Lung microvascular endothelial cell (primary cell): ENCODE measurements around the gene RHBDD3. TPM values are rescaled to one million over a fixed set of nuclear protein-coding genes. Genes with fewer than 3 reads are reported as not detected.

Experiments used
- DNase-seq, 2 donors: peaks; one replicate each; pipeline versions ENCODE4 v3.0.0 to v3.0.0-alpha.2; 2010; ENCODE audit warnings: low read depth in 2 of 2
- total RNA-seq: library from RNA; depleted of rRNA; stranded (reverse); fragments of >200 nt; gene quantifications from 2 replicates; pipeline ENCODE4 v1.2.1, GENCODE V29; 2014

The RHBDD3 gene
- total RNA-seq = 13.1 and 14.1 TPM in 2 replicates

- DNase-seq = peak; percentile 98
These were observed at the start of gene RHBDD3, which contains the start of gene EWSR1 for GRCh38 chr22:29267858-29268510. TSS of gene RHBDD3 (minus strand) at chr22:29267981. CDS start at chr22:29265626, 2,355 bp downstream. TSS of gene EWSR1 (plus strand) at chr22:29268268. CDS start at chr22:29268337, 69 bp downstream.

DNA sequence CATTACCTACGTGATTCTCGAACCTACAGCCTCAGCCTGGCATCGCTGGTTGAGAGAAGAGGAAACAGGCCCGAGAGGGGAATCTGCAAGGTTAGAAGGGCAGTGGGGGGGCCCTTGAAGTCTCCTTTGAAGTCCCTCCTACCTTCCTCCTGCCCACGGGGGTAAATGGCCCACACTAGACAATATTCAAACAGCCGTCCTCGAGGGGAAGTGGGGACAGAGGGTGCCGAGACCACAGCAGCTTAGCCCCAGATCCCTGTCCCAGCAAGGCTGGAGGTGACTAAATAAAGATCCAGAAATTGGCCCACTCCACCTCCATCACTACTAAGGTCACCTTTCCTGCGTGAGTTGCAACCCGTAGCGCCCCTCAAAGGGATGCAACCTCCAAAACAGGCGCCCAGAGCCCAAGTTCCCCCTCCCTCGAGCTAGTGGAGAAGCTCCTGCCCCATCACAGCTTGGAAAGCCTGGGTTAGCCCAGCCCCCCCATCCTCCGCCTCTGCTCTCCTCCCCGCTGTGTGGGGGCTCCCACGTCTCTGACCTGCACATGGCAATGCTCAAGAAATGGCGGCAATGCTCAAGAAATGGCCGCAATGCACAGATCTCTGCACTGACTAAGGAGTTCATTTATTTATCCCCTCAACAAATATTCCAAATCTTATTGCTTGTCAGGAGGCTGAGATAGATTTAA is 48.5 kb upstream of the RHBDD3 start:
- no peak for DNase-seq

DNA sequence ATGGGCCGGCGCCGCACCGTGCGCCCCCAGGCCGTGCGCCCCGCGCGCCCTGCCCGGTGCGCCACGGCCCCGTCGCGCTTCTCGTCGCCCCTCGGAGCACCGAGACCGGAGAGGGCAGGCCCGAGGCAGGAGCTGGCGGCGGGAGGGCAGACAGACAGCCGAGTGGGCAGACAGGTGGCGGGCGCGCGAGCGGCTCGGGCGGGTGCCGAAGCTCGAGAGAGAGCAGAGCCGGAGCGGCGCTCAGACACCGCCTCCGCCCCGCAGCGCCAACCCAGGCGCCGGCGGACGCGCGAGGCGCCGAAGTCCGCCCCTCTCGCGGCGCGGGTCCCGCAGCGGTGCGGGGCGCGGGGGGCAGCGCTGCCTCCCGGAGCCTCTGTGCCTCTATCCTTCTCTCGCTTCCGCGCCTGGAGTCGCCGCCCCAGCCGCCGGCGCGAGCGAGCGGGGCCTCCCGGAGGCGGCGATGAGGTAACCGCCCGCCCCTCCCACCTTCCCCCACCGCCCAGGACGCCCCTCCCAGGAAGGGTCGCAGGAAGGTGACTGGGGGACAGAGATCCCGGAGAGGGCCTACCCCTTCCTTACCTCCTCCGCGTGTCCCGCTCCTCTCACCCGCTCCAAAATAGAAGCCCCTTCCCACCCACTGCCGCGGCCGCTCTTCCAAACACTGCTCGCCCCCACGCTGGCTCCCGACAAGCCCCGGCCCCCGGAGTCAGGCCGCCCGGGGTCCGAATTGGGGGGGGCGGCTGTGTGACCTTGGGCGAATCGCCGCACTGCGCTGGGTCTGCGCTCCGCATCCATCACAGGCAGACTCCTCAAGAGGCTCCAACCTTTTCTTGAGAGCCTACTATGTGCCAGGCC is 47.7 kb upstream of the RHBDD3 start, which contains the start of gene RASL10A:
RASL10A (minus strand) TSS at position 412 of the 855 bp plus-strand sequence. CDS start 451 bp downstream, outside the sequence.
- peak in 1 of 2 donors; percentile 42 for DNase-seq

DNA sequence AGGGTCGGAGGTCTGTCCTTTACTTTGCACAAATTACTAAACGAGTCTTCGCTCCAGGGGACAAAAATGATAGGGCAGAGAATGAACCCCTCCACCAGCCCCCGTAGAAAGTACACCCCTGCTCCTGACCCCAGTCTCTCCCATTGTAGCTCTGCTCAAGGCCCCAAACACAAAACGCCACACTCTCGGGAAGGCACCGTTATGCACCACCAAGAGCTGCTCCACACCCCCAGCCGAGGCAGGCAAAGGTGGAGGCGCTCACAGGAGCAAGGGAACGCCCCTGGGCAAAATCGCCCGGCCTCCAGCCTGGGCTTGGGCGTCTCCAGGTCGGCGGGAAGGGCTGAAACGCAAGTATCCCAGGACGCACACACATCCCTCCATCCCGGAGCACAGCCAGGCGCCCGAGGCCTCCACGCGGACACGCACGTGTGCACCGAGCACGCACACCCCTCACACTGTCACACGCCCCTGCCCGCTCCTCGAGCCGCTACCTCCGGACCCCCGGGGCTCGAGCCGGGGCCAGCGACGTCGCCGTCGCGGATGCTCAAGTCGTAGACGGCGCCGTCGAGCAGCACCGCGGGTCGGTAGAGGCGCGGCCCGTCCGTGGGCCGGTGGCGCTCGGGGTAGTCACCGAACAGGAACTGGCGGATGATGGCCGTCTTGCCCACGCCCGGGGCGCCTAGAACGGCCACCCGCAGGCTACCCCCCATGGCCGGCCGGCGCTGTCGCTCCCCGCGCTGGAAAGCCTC is 46.9 kb upstream of the RHBDD3 start:
- DNase-seq = peak in 1 of 2 donors; percentile 19

DNA sequence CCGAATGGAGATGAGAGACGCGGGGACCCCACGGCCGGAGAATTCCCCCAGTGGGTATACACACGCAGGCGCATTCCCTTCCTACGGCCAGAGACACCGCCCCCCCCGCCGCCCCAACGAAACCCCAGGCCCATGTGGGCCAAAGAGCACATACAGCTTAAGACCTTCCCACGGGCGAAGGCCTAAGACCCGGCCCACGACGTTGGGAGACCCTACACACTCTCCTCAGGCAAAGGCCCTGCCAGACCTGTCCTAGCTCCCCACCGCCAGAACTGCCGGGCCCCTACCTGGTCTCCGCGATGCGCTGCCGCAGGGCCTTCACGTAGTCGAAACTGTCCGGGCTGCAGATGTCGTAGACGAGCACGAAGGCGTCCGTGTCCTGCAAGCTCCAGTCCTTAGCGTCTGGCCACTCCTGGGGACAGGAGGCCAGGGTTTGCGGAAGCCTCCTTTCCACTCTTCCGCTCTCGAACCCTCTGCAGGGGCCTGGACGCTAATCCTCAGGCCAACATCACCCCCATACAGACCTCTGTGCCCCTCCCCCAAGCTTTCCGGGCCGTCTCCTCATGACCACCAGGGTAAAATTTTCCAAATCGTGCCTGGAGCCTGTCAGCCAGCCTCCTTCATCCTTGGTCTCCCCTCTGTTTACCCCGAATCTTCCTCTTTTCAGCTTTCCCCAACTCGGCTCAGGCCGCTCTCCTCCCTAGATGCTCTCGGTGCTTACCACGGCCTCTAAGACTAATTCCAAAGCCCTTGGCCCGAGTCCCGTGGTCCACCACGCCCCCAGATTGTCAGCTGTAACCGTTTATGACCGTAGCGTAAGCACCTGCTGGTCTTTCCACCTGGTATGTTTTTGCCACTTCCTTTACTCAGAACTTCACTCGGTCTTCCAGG is 46.0 kb upstream of the RHBDD3 start:
- no peak for DNase-seq

GRCh38 chr22:29313126-29313575 is 45.4 kb upstream of the RHBDD3 start:
- DNase-seq = peak; percentile 51 to 82

DNA sequence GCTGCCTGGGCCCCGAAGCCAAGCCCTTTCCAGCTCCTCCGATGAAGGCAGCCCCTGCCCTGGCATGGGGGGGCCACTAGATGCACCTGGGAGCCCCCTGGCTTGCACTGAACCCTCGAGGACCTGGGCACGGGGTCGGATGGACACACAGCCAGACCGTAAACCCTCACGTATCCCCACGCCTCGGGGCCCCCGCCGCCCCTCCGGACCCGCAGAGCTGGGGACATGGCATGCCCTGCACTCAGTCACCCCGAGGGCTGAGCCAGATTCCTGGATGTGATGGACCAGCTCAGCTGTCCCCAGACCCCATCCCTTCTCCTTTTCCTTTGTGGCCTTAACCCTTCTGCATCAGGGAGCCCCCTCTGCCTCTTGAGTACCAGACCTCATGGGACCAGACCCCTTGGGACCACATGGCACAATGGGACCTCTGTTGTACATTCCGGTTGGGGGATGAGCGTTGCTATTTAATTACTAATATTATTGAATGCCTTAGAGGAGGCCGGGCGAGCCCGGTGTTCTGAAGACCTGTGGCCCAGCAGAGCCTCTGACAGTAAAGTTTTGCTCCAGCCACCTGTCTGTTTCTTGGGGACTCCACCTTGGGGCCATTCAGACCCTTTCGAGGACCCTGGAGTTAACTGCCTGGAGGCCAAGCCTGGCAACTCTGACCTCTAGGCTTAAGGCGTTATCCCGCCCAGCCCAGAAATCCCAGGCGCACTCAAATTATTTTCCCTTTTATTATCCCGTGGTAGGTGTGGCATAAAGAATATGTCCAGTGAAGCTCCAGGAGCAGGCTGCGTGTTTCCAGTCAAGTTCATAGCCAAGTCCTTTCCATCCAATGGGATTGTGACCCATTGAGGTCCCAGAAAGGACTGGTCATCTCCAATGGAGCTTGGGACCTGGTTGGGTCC is 44.7 kb upstream of the RHBDD3 start:
- no peak for DNase-seq

DNA sequence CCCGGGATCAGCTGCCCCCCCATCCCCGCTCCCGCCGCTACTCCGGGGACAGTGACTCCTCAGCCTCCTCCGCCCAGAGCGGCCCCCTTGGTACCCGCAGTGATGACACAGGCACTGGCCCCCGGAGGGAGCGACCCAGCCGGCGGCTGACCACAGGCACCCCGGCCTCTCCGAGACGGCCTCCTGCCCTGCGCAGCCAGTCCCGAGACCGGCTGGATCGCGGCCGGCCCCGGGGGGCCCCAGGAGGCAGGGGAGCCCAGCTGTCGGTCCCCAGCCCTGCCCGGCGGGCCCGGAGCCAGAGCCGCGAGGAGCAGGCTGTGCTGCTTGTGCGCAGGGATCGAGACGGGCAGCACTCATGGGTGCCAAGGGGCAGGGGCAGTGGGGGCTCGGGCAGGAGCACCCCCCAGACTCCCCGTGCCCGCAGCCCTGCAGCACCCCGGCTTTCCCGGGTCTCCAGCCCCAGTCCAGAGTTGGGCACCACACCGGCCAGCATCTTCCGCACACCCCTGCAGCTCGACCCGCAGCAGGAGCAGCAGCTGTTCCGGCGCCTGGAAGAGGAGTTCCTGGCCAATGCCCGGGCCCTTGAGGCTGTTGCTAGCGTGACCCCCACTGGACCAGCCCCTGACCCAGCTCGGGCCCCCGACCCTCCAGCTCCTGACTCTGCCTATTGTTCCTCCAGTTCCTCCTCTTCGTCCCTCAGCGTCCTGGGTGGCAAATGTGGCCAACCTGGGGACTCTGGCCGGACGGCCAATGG is 43.9 kb upstream of the RHBDD3 start:
- no peak for DNase-seq

DNA sequence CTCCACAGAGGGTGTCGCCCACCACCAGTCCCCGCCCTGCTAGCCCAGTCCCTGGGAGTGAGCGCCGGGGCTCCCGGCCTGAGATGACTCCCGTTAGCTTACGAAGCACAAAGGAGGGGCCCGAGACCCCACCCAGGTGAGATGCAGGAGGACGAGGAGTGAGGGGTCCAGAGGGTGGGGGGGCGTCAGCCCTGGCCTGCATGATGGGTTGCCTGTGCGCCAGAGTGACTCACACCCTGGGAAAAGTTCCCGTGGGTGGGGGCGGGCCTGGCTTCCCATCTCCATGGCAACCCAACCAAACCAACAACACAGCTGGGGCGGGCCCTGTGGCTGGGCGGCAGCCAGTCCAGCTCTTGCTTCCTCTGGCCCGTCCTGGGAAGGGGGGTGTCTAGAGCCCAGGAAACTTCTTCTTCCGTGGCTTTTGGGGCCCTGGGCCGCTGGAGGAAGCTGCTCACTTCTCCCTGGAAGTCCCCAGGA is 43.1 kb upstream of the RHBDD3 start:
- DNase-seq = peak; percentile 99

- peak in 1 of 2 donors; percentile 21 for DNase-seq
These were observed 42.5 kb upstream of the RHBDD3 start for GRCh38 chr22:29310065-29310862.

GRCh38 chr22:29309332-29310064 is 41.7 kb upstream of the RHBDD3 start:
- DNase-seq = peak; percentile 47 to 65

DNA sequence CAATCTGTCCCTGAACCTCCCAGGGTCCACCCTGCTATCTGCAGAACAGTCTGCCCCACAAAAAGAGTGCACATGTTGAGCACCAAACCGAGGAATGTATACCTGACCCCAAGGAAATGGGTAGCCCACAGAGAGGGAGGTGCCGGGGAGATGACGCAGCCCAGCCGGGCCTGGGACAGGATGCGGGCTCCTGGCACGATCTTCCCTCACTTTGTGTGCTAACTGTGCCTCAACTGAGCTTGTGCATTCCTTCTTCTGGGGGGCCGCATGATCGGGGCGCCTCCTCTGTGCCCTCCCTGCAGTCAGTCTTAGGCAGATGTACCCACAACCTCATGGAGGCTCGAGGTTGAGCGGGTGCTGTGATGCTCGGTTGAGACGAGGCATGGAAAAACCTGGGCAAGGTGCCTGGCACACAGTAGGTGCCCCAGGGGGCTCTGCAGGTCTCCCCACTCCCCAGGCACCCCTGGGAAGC is 41.0 kb upstream of the RHBDD3 start:
- peak; percentile 60 to 85 for DNase-seq

GRCh38 chr22:29308148-29308790 is 40.5 kb upstream of the RHBDD3 start:
- DNase-seq = peak; percentile 11 to 17

DNA sequence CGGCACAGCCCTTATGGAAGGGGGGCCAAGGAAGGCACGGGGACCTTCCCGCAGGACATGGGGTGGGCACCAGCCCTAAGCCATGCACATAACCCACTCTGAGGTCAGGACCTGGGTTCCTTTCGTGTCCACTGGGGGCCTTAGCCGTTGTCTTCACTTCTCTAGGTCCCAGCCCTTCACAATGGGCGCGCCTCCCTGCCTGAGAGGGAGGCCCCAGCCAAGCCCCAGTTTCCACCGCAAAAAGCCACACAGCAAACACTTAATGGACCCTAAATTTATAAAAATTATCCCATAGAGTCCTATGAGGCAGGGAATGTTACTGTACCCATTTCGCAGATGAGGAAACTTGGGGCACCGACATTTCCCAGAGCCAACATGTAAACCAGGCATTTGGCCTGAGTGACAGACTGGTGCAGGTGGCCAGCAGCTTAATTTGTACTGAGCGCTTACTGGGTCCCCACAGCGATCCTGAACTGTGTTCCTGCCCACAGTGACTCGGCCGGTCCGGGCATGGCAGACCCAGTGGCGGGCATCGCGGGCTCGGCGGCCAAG is 39.9 kb upstream of the RHBDD3 start:
- DNase-seq = peak in 1 of 2 donors; percentile 34

GRCh38 chr22:29306835-29307595 is 39.2 kb upstream of the RHBDD3 start:
- DNase-seq = peak; percentile 68 to 76
